NCI-H748 (cell line): Measurements from ENCODE around the gene CRYBA2.

Experiments used
- DNase-seq: peaks from one replicate; lab custom pipeline; 2025; ENCODE audit not compliant: unreplicated experiment; lab: John Stamatoyannopoulos, UW

CRYBA2 gene

GRCh38 chr2:219023045-219023605, 29.9 kb upstream of the CRYBA2 start:
- no peak for DNase-seq

- DNase-seq: no peak
These were observed 29.4 kb upstream of the CRYBA2 start for GRCh38 chr2:219022616-219023015.

GRCh38 chr2:219022041-219022440, 28.8 kb upstream of the CRYBA2 start:
- no peak for DNase-seq

GRCh38 chr2:219021591-219021990, 28.4 kb upstream of the CRYBA2 start:
- DNase-seq: no peak

- DNase-seq: no peak
These were observed 27.6 kb upstream of the CRYBA2 start for GRCh38 chr2:219020604-219021365.

GRCh38 chr2:219019436-219019835, 26.2 kb upstream of the CRYBA2 start:
- DNase-seq: no peak

- DNase-seq: no peak
These were observed 25.5 kb upstream of the CRYBA2 start for GRCh38 chr2:219018726-219019125.

- DNase-seq: no peak
These were observed 25.1 kb upstream of the CRYBA2 start for GRCh38 chr2:219018286-219018685.

GRCh38 chr2:219017201-219017931, 24.1 kb upstream of the CRYBA2 start:
- no peak for DNase-seq

- no peak for DNase-seq
These were observed 23.5 kb upstream of the CRYBA2 start for GRCh38 chr2:219016721-219017120.

- no peak for DNase-seq
These were observed 17.7 kb upstream of the CRYBA2 start for GRCh38 chr2:219010873-219011272.

GRCh38 chr2:219010162-219010756, 17.0 kb upstream of the CRYBA2 start:
- peak; percentile 52 for DNase-seq

- DNase-seq: no peak
These were observed 16.1 kb upstream of the CRYBA2 start for GRCh38 chr2:219009294-219009693.

GRCh38 chr2:219003979-219004378, 10.8 kb upstream of the CRYBA2 start:
- DNase-seq: no peak

- DNase-seq: peak; percentile 70
These were observed 10.0 kb upstream of the CRYBA2 start for GRCh38 chr2:219003267-219003634.

GRCh38 chr2:219002395-219003266, 9.4 kb upstream of the CRYBA2 start:
- DNase-seq: peak; percentile 95

- DNase-seq: peak; percentile 99
These were observed 8.6 kb upstream of the CRYBA2 start for GRCh38 chr2:219001577-219002394.

- DNase-seq: peak; percentile 50
These were observed 7.9 kb upstream of the CRYBA2 start for GRCh38 chr2:219001100-219001576.

GRCh38 chr2:219000569-219000960, 7.3 kb upstream of the CRYBA2 start:
- peak; percentile 58 for DNase-seq
